Measurements from ENCODE around the gene UBE2U. TPM values are rescaled to one million over a fixed set of nuclear protein-coding genes. Genes with fewer than 3 reads are reported as not detected.

The UBE2U gene
- total RNA-seq, 1 experiment from 2014 or later, result not detected

- H3K9me2 ChIP-seq (ENCODE audit: insufficient read depth), result no peaks in the 10 kb centered on the region
- no peak overlapping the region for H3K9ac ChIP-seq (ENCODE audit: low read length)
- RAD21 ChIA-PET (ENCODE audit: low non-redundant PET in 1 of 2, low total read pairs in 2 of 2, uncharacterized antibody in 2 of 2, unreplicated experiment in 2 of 2), result no interaction called here
- no peaks in the 10 kb centered on the region for H3K27me3 ChIP-seq (ENCODE audit: insufficient read depth, low read length)
- intact Hi-C loops (cut with micrococcal nuclease), result no loop called here
- H3K79me2 ChIP-seq (ENCODE audit: insufficient read depth, low read length), result no peaks in the 10 kb centered on the region
- ATAC-seq, result no peak
- H3K4me2 ChIP-seq (ENCODE audit: low read length), result no peak overlapping the region
- no peaks in the 10 kb centered on the region for H3K36me3 ChIP-seq (ENCODE audit: control insufficient read depth in 1 of 2, insufficient read depth in 2 of 2, low read length in 2 of 2)
- TF ChIP-seq RAD21 (IDR thresholded peaks at IDR 0.05; ENCODE audit: low read depth) (no peak), ELF1 (IDR thresholded peaks at IDR 0.05; ENCODE audit: borderline replicate concordance, low read depth) (no peak), SP1 (IDR thresholded peaks at IDR 0.05; ENCODE audit: low read depth) (no peak), CTCF (IDR thresholded peaks at IDR 0.05 in 2 of 3, conservative IDR thresholded peaks at IDR 0.05 in 1 of 3; ENCODE audit: borderline replicate concordance in 1 of 3, insufficient read depth in 1 of 3, low read depth in 2 of 3, low read length in 2 of 3) (no peak), EGR1 (IDR thresholded peaks at IDR 0.05; ENCODE audit: low read depth) (no peak), CEBPB (IDR thresholded peaks at IDR 0.05; ENCODE audit: low read depth) (no peak), EZH2phosphoT487 (IDR thresholded peaks at IDR 0.05; ENCODE audit: borderline replicate concordance) (no peak), POLR2AphosphoS5 (IDR thresholded peaks at IDR 0.05; ENCODE audit: low read depth, low read length) (no peak), TCF7L2 (IDR thresholded peaks at IDR 0.05; ENCODE audit: borderline replicate concordance, extremely low read depth, insufficient read depth, insufficient read length) (no peak)
- no peaks in the 10 kb centered on the region for H3K4me1 ChIP-seq (ENCODE audit: control insufficient read depth in 1 of 2, insufficient read depth in 2 of 2, low read length in 2 of 2)
- DNase-seq (ENCODE audit: low read depth, low spot score), result no peak
- H3K4me3 ChIP-seq (replicated peaks in 1 of 2; ENCODE audit: low read depth in 1 of 2, low read length in 2 of 2), result no peak overlapping the region
- no peaks in the 10 kb centered on the region for H3K9me3 ChIP-seq (ENCODE audit: control insufficient read depth in 1 of 2, insufficient read depth in 1 of 2, low read depth in 1 of 2, low read length in 2 of 2)
- POLR2A ChIA-PET, result no interaction called here
- H4K20me1 ChIP-seq (ENCODE audit: insufficient read depth), result no peaks in the 10 kb centered on the region
- no peak overlapping the region for H2AFZ ChIP-seq (ENCODE audit: low read depth, low read length, poor library complexity, severe bottlenecking)
- CTCF ChIA-PET, result no interaction called here
- BruUV-seq (replicated peaks), result no TSS peak
- no peak overlapping the region for H3K27ac ChIP-seq (ENCODE audit: low read depth, low read length)
Measured at GRCh38 chr1:64287071-64287470, 83.6 kb downstream of the UBE2U start.

GRCh38 chr1:64290420-64290819 lies 87.0 kb downstream of the UBE2U start:
- no peak overlapping the region for H3K9ac ChIP-seq (ENCODE audit: low read length)
- H3K79me2 ChIP-seq (ENCODE audit: insufficient read depth, low read length), result no peaks in the 10 kb centered on the region
- no peak overlapping the region for H3K4me3 ChIP-seq (replicated peaks in 1 of 2; ENCODE audit: low read depth in 1 of 2, low read length in 2 of 2)
- H3K9me2 ChIP-seq (ENCODE audit: insufficient read depth), result no peaks in the 10 kb centered on the region
- no peaks in the 10 kb centered on the region for H3K36me3 ChIP-seq (ENCODE audit: control insufficient read depth in 1 of 2, insufficient read depth in 2 of 2, low read length in 2 of 2)
- no TSS peak for BruUV-seq (replicated peaks)
- TF ChIP-seq POLR2AphosphoS5 (IDR thresholded peaks at IDR 0.05; ENCODE audit: low read depth, low read length) (no peak), EZH2phosphoT487 (IDR thresholded peaks at IDR 0.05; ENCODE audit: borderline replicate concordance) (no peak), ZFX (IDR thresholded peaks at IDR 0.05) (no peak), CTCF (IDR thresholded peaks at IDR 0.05 in 2 of 3, conservative IDR thresholded peaks at IDR 0.05 in 1 of 3; ENCODE audit: borderline replicate concordance in 1 of 3, insufficient read depth in 1 of 3, low read depth in 2 of 3, low read length in 2 of 3) (no peak), EGR1 (IDR thresholded peaks at IDR 0.05; ENCODE audit: low read depth) (no peak), SP1 (IDR thresholded peaks at IDR 0.05; ENCODE audit: low read depth) (no peak), YY1 (IDR thresholded peaks at IDR 0.05; ENCODE audit: extremely low read depth, insufficient replicate concordance, low read depth, low read length) (no peak), RAD21 (IDR thresholded peaks at IDR 0.05; ENCODE audit: low read depth) (no peak), EZH2 (IDR thresholded peaks at IDR 0.05) (no peak)
- intact Hi-C loops (cut with micrococcal nuclease), result no loop called here
- CTCF ChIA-PET, result no interaction called here
- no peaks in the 10 kb centered on the region for H3K4me1 ChIP-seq (ENCODE audit: control insufficient read depth in 1 of 2, insufficient read depth in 2 of 2, low read length in 2 of 2)
- POLR2A ChIA-PET, result no interaction called here
- H3K27ac ChIP-seq (ENCODE audit: low read depth, low read length), result no peak overlapping the region
- no peak overlapping the region for H2AFZ ChIP-seq (ENCODE audit: low read depth, low read length, poor library complexity, severe bottlenecking)
- H3K4me2 ChIP-seq (ENCODE audit: low read length), result no peak overlapping the region
- no peak for DNase-seq (ENCODE audit: low read depth, low spot score)
- ATAC-seq, result no peak
- no peaks in the 10 kb centered on the region for H3K9me3 ChIP-seq (ENCODE audit: control insufficient read depth in 1 of 2, insufficient read depth in 1 of 2, low read depth in 1 of 2, low read length in 2 of 2)
- H3K27me3 ChIP-seq (ENCODE audit: insufficient read depth, low read length), result no peaks in the 10 kb centered on the region
- RAD21 ChIA-PET (ENCODE audit: low non-redundant PET in 1 of 2, low total read pairs in 2 of 2, uncharacterized antibody in 2 of 2, unreplicated experiment in 2 of 2), result no interaction called here
- H4K20me1 ChIP-seq (ENCODE audit: insufficient read depth), result no peaks in the 10 kb centered on the region
